Esophagus squamous epithelium (tissue), 5 donors: ENCODE data around the gene KRTAP4-9. TPM values are rescaled to one million over a fixed set of nuclear protein-coding genes. Genes with fewer than 3 reads are reported as not detected.

Experiments used
- DNase-seq: peaks from one replicate; lab custom pipeline; 2025; lab: John Stamatoyannopoulos, UW
- H3K27ac ChIP-seq, 4 donors: fragments of 200-600 bp; sonication (generic); one replicate each; pipeline ENCODE4 v1.5.1; 2016 to 2019; ENCODE audit warnings: mild to moderate bottlenecking in 1 of 4
- H3K27me3 ChIP-seq, 4 donors: fragments of 200-600 bp; sonication (generic); 1 replicate in 3 of 4; 2 replicates in 1 of 4; pipeline versions ENCODE4 v1.5.1 to v1.6.0; 2017 to 2021; ENCODE audit warnings: antibody characterized with exemption in 1 of 4
- H3K36me3 ChIP-seq, 3 donors: fragments of 200-600 bp; sonication (generic); one replicate each; pipeline ENCODE4 v1.5.1; 2016 to 2019
- H3K4me1 ChIP-seq, 3 donors: fragments of 200-600 bp; sonication (generic); one replicate each; pipeline ENCODE4 v1.5.1; 2017 to 2019
- H3K4me3 ChIP-seq, 4 donors: fragments of 200-600 bp; sonication (generic); 1 replicate in 3 of 4; 2 replicates in 1 of 4; pipeline ENCODE4 v1.5.1; 2016 to 2019; ENCODE audit warnings: mild to moderate bottlenecking in 2 of 4, moderate library complexity in 1 of 4
- H3K9me3 ChIP-seq, 3 donors: fragments of 200-600 bp; sonication (generic); one replicate each; pipeline ENCODE4 v1.5.1; 2016 to 2019
- POLR2A ChIP-seq, 4 donors: fragments of 450-650 bp; IDR thresholded peaks; one replicate each; pipeline ENCODE4 v1.6.1; 2017; ENCODE audit warnings: antibody characterized with exemption in 4 of 4, mild to moderate bottlenecking in 4 of 4, moderate library complexity in 3 of 4
- WGBS, 2 donors: methylation state at CpG; one replicate each; pipeline ENCODE4 v1.1.5; 2018; 5-methylcytosine and 5-hydroxymethylcytosine counted together
- intact Hi-C: fragments of 100-400 bp; cut with DNase I; formaldehyde crosslinking; loops from one replicate; pipeline ENCODE4 v1.15.0; 2022
- total RNA-seq, 4 donors: library from RNA; depleted of rRNA; stranded (reverse); fragments of >200 nt; gene quantifications; one replicate each; pipeline ENCODE4 v1.1.0, GENCODE V29; 2016
- TF ChIP-seq, protein P1 (sequence below), 6 experiments: fragments of 450-650 bp in 4 of 6; fragments of 200-600 bp in 2 of 6; sonication (generic) in 2 of 6; IDR thresholded peaks; one replicate each; pipeline ENCODE4 v1.5.1; 2016 to 2019; ENCODE audit warnings: antibody characterized with exemption in 6 of 6, mild to moderate bottlenecking in 4 of 6, moderate library complexity in 4 of 6
- donor health status: DM: yes; HTN: yes; CAD: no.

The KRTAP4-9 gene
- total RNA-seq, 4 donors from 2014 or later: not detected

DNA sequence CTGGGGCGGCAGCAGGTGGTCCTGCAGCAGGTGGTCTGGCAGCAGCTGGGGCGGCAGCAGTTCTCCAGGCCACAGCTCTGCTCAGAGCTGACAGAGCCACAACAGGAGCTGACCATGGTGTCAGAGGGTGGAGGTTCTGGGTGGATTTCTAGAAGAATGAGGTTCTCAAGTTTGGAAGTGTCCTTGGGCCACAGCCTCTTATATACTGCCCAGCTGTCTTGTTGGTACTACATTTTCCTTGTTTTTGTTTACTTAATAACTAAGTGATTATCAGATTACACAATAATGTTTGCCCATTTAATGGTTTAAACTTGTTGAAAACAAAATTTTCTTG lies 44.4 kb downstream of the KRTAP4-9 start, which contains the start of gene KRTAP4-5:
KRTAP4-5 (minus strand) TSS at position 174 of the 334 bp plus-strand sequence; CDS start at position 116, 58 bp downstream.
- WGBS, 2 donors: 69% methylated on average over 2 of the region's 2 CpGs; no CpG with 5 or more reads in 1 of the 2 donors
- Histone ChIP-seq H3K27me3 (no peaks in the 10 kb centered on the region), H3K9me3 (no peaks in the 10 kb centered on the region), H3K4me1 (no peaks in the 10 kb centered on the region), H3K4me3 (no peak within 1 kb of the TSS), H3K36me3 (no peaks in the 10 kb centered on the region), H3K27ac (no peak within 1 kb of the TSS)
- no peak for TF ChIP-seq POLR2A (IDR thresholded peaks at IDR 0.05)
- TF ChIP-seq, protein P1, sequence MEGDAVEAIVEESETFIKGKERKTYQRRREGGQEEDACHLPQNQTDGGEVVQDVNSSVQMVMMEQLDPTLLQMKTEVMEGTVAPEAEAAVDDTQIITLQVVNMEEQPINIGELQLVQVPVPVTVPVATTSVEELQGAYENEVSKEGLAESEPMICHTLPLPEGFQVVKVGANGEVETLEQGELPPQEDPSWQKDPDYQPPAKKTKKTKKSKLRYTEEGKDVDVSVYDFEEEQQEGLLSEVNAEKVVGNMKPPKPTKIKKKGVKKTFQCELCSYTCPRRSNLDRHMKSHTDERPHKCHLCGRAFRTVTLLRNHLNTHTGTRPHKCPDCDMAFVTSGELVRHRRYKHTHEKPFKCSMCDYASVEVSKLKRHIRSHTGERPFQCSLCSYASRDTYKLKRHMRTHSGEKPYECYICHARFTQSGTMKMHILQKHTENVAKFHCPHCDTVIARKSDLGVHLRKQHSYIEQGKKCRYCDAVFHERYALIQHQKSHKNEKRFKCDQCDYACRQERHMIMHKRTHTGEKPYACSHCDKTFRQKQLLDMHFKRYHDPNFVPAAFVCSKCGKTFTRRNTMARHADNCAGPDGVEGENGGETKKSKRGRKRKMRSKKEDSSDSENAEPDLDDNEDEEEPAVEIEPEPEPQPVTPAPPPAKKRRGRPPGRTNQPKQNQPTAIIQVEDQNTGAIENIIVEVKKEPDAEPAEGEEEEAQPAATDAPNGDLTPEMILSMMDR (IDR thresholded peaks at IDR 0.05): no peak
- intact Hi-C loops: no loop called here
- DNase-seq: no peak

DNA sequence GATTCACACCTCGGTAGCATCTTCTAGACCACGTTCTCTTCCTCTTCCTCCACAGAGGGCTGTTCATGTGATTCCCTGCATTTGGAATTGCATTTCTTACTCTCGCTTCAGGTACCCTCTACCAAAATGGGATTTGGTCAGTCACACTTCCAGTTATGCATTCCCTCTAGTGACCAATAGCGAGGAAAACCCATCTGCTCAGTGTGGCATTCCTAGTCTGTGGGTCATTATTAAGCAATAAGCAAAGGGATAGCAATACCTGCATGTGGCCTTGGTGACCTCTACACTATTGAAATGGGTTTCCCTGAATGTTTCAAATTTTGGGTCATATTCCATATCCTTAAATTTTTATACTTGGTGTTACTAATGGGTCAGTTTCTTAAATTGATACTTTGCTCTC lies 44.8 kb downstream of the KRTAP4-9 start:
- H3K9me3 ChIP-seq: no peaks in the 10 kb centered on the region
- no peak overlapping the region for H3K4me3 ChIP-seq
- H3K27me3 ChIP-seq: no peaks in the 10 kb centered on the region
- TF ChIP-seq, protein P1 (IDR thresholded peaks at IDR 0.05): no peak
- no peak for TF ChIP-seq POLR2A (IDR thresholded peaks at IDR 0.05)
- no peak overlapping the region for H3K27ac ChIP-seq
- intact Hi-C loops: no loop called here
- DNase-seq: no peak
- 79 to 84% methylated on average over 4 of the region's 4 CpGs for WGBS, 2 donors
- no peaks in the 10 kb centered on the region for H3K36me3 ChIP-seq
- no peaks in the 10 kb centered on the region for H3K4me1 ChIP-seq

GRCh38 chr17:41151525-41151924 lies 46.3 kb downstream of the KRTAP4-9 start:
- TF ChIP-seq, protein P1 (IDR thresholded peaks at IDR 0.05): no peak
- TF ChIP-seq POLR2A (IDR thresholded peaks at IDR 0.05): no peak
- intact Hi-C loops: no loop called here
- H3K4me3 ChIP-seq: no peak overlapping the region
- H3K27ac ChIP-seq: no peak overlapping the region
- H3K4me1 ChIP-seq: no peaks in the 10 kb centered on the region
- 72 to 73% methylated on average over 2 of the region's 2 CpGs for WGBS, 2 donors
- no peaks in the 10 kb centered on the region for H3K9me3 ChIP-seq
- H3K27me3 ChIP-seq: no peaks in the 10 kb centered on the region
- DNase-seq: no peak
- H3K36me3 ChIP-seq: no peaks in the 10 kb centered on the region

GRCh38 chr17:41153856-41154255 lies 48.7 kb downstream of the KRTAP4-9 start:
- WGBS, 2 donors: 50 to 83% methylated on average over 2 of the region's 2 CpGs
- Histone ChIP-seq H3K27ac (no peak overlapping the region), H3K27me3 (peaks cover 0 to 12% (median 0%) of the 10 kb centered on the region in 4 donors), H3K4me1 (no peaks in the 10 kb centered on the region), H3K9me3 (no peaks in the 10 kb centered on the region), H3K36me3 (no peaks in the 10 kb centered on the region), H3K4me3 (no peak overlapping the region)
- TF ChIP-seq, protein P1 (IDR thresholded peaks at IDR 0.05): no peak
- no peak for TF ChIP-seq POLR2A (IDR thresholded peaks at IDR 0.05)
- intact Hi-C loops: no loop called here
- no peak for DNase-seq

Other genes with a start within 250 kb of the KRTAP4-9 start
- not detected for gene KRT12, start 238.2 kb upstream of the KRTAP4-9 start, total RNA-seq
- not detected for gene KRT20, start 220.1 kb upstream of the KRTAP4-9 start, total RNA-seq
- gene KRT23, start 167.7 kb upstream of the KRTAP4-9 start, total RNA-seq: 10 to 100 TPM in 1 of 4 donors, 1 to 10 TPM in 2, under 1 TPM in 1; 0.38 to 19.6 (median 4.9) TPM
- not detected for gene KRT39, start 138.4 kb upstream of the KRTAP4-9 start, total RNA-seq
- gene KRT40, start 121.1 kb upstream of the KRTAP4-9 start, total RNA-seq: under 1 TPM in 1 of 4 donors, not detected in 3; 0.19 TPM
- gene KRTAP3-3, start 111.2 kb upstream of the KRTAP4-9 start, total RNA-seq: not detected
- gene KRTAP3-2, start 105.5 kb upstream of the KRTAP4-9 start, total RNA-seq: under 1 TPM in 1 of 4 donors, not detected in 3; 0.57 TPM
- not detected for gene KRTAP3-1, start 96.3 kb upstream of the KRTAP4-9 start, total RNA-seq
- not detected for gene KRTAP1-5, start 78.2 kb upstream of the KRTAP4-9 start, total RNA-seq
- not detected for gene KRTAP1-4, start 75.2 kb upstream of the KRTAP4-9 start, total RNA-seq
- not detected for gene KRTAP1-3, start 70.5 kb upstream of the KRTAP4-9 start, total RNA-seq
- gene KRTAP1-1, start 63.9 kb upstream of the KRTAP4-9 start, total RNA-seq: not detected
- not detected for gene KRTAP2-1, start 58.1 kb upstream of the KRTAP4-9 start, total RNA-seq
- not detected for gene KRTAP2-2, start 50.2 kb upstream of the KRTAP4-9 start, total RNA-seq
- not detected for gene KRTAP2-3, start 45.3 kb upstream of the KRTAP4-9 start, total RNA-seq
- not detected for gene KRTAP2-4, start 39.5 kb upstream of the KRTAP4-9 start, total RNA-seq
- gene KRTAP4-7, start 21.2 kb upstream of the KRTAP4-9 start, total RNA-seq: not detected
- not detected for gene KRTAP4-8, start 7.2 kb upstream of the KRTAP4-9 start, total RNA-seq
- not detected for gene KRTAP4-16, start 3.2 kb upstream of the KRTAP4-9 start, total RNA-seq
- gene KRTAP4-11, start 13.0 kb downstream of the KRTAP4-9 start, total RNA-seq: under 1 TPM in 1 of 4 donors, not detected in 3; 0.22 TPM
- not detected for gene KRTAP4-12, start 18.8 kb downstream of the KRTAP4-9 start, total RNA-seq
- not detected for gene KRTAP4-6, start 35.2 kb downstream of the KRTAP4-9 start, total RNA-seq
- gene KRTAP4-5, start 44.4 kb downstream of the KRTAP4-9 start, total RNA-seq: not detected
- gene KRTAP4-4, start 55.4 kb downstream of the KRTAP4-9 start, total RNA-seq: not detected
- gene KRTAP4-3, start 62.8 kb downstream of the KRTAP4-9 start, total RNA-seq: not detected
- not detected for gene KRTAP4-2, start 72.8 kb downstream of the KRTAP4-9 start, total RNA-seq
- not detected for gene KRTAP4-1, start 79.5 kb downstream of the KRTAP4-9 start, total RNA-seq
- not detected for gene KRTAP9-1, start 84.5 kb downstream of the KRTAP4-9 start, total RNA-seq
- gene KRTAP9-2, start 121.3 kb downstream of the KRTAP4-9 start, total RNA-seq: not detected
- gene KRTAP9-3, start 127.1 kb downstream of the KRTAP4-9 start, total RNA-seq: not detected
- gene KRTAP9-8, start 132.6 kb downstream of the KRTAP4-9 start, total RNA-seq: not detected
- not detected for gene KRTAP9-4, start 144.3 kb downstream of the KRTAP4-9 start, total RNA-seq
- gene KRTAP9-9, start 150.0 kb downstream of the KRTAP4-9 start, total RNA-seq: not detected
- gene KRTAP9-6, start 160.0 kb downstream of the KRTAP4-9 start, total RNA-seq: not detected
- gene KRTAP9-7, start 170.3 kb downstream of the KRTAP4-9 start, total RNA-seq: not detected
- gene KRTAP29-1, start 197.5 kb downstream of the KRTAP4-9 start, total RNA-seq: not detected
- not detected for gene KRTAP16-1, start 203.9 kb downstream of the KRTAP4-9 start, total RNA-seq
- not detected for gene KRTAP17-1, start 210.3 kb downstream of the KRTAP4-9 start, total RNA-seq
- 1 to 10 TPM in 2 of 4 donors, under 1 TPM in 1, not detected in 1; 0.21 to 2.7 (median 1.9) TPM for gene KRT33A, start 245.4 kb downstream of the KRTAP4-9 start, total RNA-seq